ENCODE measurements around the gene ELOVL6. TPM values are rescaled to one million over a fixed set of nuclear protein-coding genes. Genes with fewer than 3 reads are reported as not detected.

Gene ELOVL6
- total RNA-seq, 1 experiment from 2014 or later = 38.7 TPM

DNA sequence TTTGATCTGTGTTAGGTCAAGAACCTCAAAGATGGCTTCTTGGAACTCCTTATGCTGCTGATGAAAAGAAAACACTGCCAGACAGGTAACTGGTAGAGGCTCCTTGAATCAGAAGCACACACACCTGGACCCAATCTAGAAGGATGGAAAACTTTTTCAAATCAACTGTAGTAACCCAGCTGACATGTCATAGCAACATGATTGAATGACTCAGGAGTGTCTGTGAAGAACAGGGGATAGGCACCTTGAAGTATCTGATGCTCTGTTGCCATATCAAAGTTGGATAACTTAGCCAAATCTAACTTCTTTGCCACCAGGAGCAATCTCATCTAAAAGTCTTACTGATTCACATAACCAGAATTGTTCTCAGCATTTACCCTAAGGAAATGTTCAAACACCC lies 98.8 kb downstream of the ELOVL6 start:
- no peaks in the 10 kb centered on the region for H3K27me3 ChIP-seq (ENCODE audit: insufficient read depth, low read length)
- no peak overlapping the region for H3K4me2 ChIP-seq (ENCODE audit: low read length)
- no TSS peak for BruUV-seq (replicated peaks)
- no peaks in the 10 kb centered on the region for H3K9me3 ChIP-seq (ENCODE audit: control insufficient read depth in 1 of 2, insufficient read depth in 1 of 2, low read depth in 1 of 2, low read length in 2 of 2)
- no peak for TF ChIP-seq JUND (IDR thresholded peaks at IDR 0.05)
- TF ChIP-seq CEBPB (IDR thresholded peaks at IDR 0.05; ENCODE audit: low read depth) = no peak
- TF ChIP-seq POLR2A (IDR thresholded peaks at IDR 0.05; ENCODE audit: borderline replicate concordance, extremely low read depth, insufficient read depth, insufficient read length) = no peak
- TF ChIP-seq EGR1 (IDR thresholded peaks at IDR 0.05; ENCODE audit: low read depth) = no peak
- TF ChIP-seq, protein P1, sequence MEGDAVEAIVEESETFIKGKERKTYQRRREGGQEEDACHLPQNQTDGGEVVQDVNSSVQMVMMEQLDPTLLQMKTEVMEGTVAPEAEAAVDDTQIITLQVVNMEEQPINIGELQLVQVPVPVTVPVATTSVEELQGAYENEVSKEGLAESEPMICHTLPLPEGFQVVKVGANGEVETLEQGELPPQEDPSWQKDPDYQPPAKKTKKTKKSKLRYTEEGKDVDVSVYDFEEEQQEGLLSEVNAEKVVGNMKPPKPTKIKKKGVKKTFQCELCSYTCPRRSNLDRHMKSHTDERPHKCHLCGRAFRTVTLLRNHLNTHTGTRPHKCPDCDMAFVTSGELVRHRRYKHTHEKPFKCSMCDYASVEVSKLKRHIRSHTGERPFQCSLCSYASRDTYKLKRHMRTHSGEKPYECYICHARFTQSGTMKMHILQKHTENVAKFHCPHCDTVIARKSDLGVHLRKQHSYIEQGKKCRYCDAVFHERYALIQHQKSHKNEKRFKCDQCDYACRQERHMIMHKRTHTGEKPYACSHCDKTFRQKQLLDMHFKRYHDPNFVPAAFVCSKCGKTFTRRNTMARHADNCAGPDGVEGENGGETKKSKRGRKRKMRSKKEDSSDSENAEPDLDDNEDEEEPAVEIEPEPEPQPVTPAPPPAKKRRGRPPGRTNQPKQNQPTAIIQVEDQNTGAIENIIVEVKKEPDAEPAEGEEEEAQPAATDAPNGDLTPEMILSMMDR (IDR thresholded peaks at IDR 0.05 in 2 of 3, conservative IDR thresholded peaks at IDR 0.05 in 1 of 3; ENCODE audit: borderline replicate concordance in 1 of 3, insufficient read depth in 1 of 3, low read depth in 2 of 3, low read length in 2 of 3) = no peak
- no peak for TF ChIP-seq YY1 (IDR thresholded peaks at IDR 0.05; ENCODE audit: extremely low read depth, insufficient replicate concordance, low read depth, low read length)
- TF ChIP-seq, protein P2, sequence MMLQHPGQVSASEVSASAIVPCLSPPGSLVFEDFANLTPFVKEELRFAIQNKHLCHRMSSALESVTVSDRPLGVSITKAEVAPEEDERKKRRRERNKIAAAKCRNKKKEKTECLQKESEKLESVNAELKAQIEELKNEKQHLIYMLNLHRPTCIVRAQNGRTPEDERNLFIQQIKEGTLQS (IDR thresholded peaks at IDR 0.05) = no peak
- no peak for TF ChIP-seq POLR2AphosphoS5 (IDR thresholded peaks at IDR 0.05; ENCODE audit: low read depth, low read length)
- RAD21 ChIA-PET (ENCODE audit: low non-redundant PET in 1 of 2, low total read pairs in 2 of 2, uncharacterized antibody in 2 of 2, unreplicated experiment in 2 of 2) = no interaction called here
- no peaks in the 10 kb centered on the region for H3K79me2 ChIP-seq (ENCODE audit: insufficient read depth, low read length)
- H3K9ac ChIP-seq (ENCODE audit: low read length) = no peak overlapping the region
- no peaks in the 10 kb centered on the region for H3K4me1 ChIP-seq (ENCODE audit: control insufficient read depth in 1 of 2, insufficient read depth in 2 of 2, low read length in 2 of 2)
- H3K9me2 ChIP-seq (ENCODE audit: insufficient read depth) = no peaks in the 10 kb centered on the region
- intact Hi-C loops (cut with micrococcal nuclease) = no loop called here
- ATAC-seq = no peak
- no peak overlapping the region for H2AFZ ChIP-seq (ENCODE audit: low read depth, low read length, poor library complexity, severe bottlenecking)
- H4K20me1 ChIP-seq (ENCODE audit: insufficient read depth) = no peaks in the 10 kb centered on the region
- DNase-seq (ENCODE audit: low read depth, low spot score) = no peak
- no peak overlapping the region for H3K4me3 ChIP-seq (replicated peaks in 1 of 2; ENCODE audit: low read depth in 1 of 2, low read length in 2 of 2)
- CTCF ChIA-PET = no interaction called here
- POLR2A ChIA-PET = no interaction called here
- H3K36me3 ChIP-seq (ENCODE audit: control insufficient read depth in 1 of 2, insufficient read depth in 2 of 2, low read length in 2 of 2) = no peaks in the 10 kb centered on the region; a peak in 1 of 4 replicates
- H3K27ac ChIP-seq (ENCODE audit: low read depth, low read length) = no peak overlapping the region

DNA sequence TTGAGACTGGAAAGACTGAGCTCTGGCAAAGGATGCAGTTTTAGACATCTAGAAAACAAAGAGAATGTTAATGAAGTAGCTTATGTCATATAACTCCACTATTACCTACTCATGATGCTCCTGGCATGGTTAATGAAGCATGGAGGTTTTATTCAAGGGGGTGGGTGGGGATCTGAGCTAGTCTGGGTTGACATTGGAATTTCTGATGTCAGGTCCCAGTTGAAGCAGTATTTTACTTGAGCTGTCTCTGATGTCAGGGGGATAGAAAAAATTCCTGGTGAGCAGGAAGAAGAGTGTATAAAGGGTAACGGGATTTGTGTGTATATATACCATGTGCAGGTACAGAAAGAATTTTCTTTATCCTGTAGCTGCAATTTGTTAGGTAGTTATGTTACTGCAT lies 102.0 kb downstream of the ELOVL6 start:
- H3K9ac ChIP-seq (ENCODE audit: low read length) = no peak overlapping the region
- no TSS peak for BruUV-seq (replicated peaks)
- RAD21 ChIA-PET (ENCODE audit: low non-redundant PET in 1 of 2, low total read pairs in 2 of 2, uncharacterized antibody in 2 of 2, unreplicated experiment in 2 of 2) = no interaction called here
- peaks cover 0 to 9% of the 10 kb centered on the region in 2 experiments; a peak in 2 of 4 replicates for H3K4me1 ChIP-seq (ENCODE audit: control insufficient read depth in 1 of 2, insufficient read depth in 2 of 2, low read length in 2 of 2)
- no peaks in the 10 kb centered on the region for H3K36me3 ChIP-seq (ENCODE audit: control insufficient read depth in 1 of 2, insufficient read depth in 2 of 2, low read length in 2 of 2)
- no peaks in the 10 kb centered on the region for H3K9me2 ChIP-seq (ENCODE audit: insufficient read depth)
- DNase-seq (ENCODE audit: low read depth, low spot score) (no peak), ATAC-seq (no peak)
- H3K79me2 ChIP-seq (ENCODE audit: insufficient read depth, low read length) = no peaks in the 10 kb centered on the region
- no peaks in the 10 kb centered on the region for H3K27me3 ChIP-seq (ENCODE audit: insufficient read depth, low read length)
- no peaks in the 10 kb centered on the region for H3K9me3 ChIP-seq (ENCODE audit: control insufficient read depth in 1 of 2, insufficient read depth in 1 of 2, low read depth in 1 of 2, low read length in 2 of 2)
- no peak overlapping the region for H3K4me3 ChIP-seq (replicated peaks in 1 of 2; ENCODE audit: low read depth in 1 of 2, low read length in 2 of 2)
- H3K27ac ChIP-seq (ENCODE audit: low read depth, low read length) = no peak overlapping the region
- H4K20me1 ChIP-seq (ENCODE audit: insufficient read depth) = no peaks in the 10 kb centered on the region
- CTCF ChIA-PET = no interaction called here
- POLR2A ChIA-PET = interaction anchor here (1.1 kb wide), 1 partner anchor 9 kb away, joined by 3 read pairs; no protein-coding TSS in a partner anchor
- no peak overlapping the region for H3K4me2 ChIP-seq (ENCODE audit: low read length)
- no peak overlapping the region for H2AFZ ChIP-seq (ENCODE audit: low read depth, low read length, poor library complexity, severe bottlenecking)
- intact Hi-C loops (cut with micrococcal nuclease) = no loop called here
- no peak for TF ChIP-seq RAD21 (IDR thresholded peaks at IDR 0.05; ENCODE audit: low read depth)
- no peak for TF ChIP-seq SP1 (IDR thresholded peaks at IDR 0.05; ENCODE audit: low read depth)
- TF ChIP-seq ZFX (IDR thresholded peaks at IDR 0.05) = no peak
- TF ChIP-seq TCF7L2 (IDR thresholded peaks at IDR 0.05; ENCODE audit: borderline replicate concordance, extremely low read depth, insufficient read depth, insufficient read length) = no peak
- TF ChIP-seq FOSL1 (IDR thresholded peaks at IDR 0.05; ENCODE audit: low read depth) = no peak
- TF ChIP-seq ZNF274 (IDR thresholded peaks at IDR 0.05; ENCODE audit: low read depth, low read length) = no peak
- TF ChIP-seq, protein P3, sequence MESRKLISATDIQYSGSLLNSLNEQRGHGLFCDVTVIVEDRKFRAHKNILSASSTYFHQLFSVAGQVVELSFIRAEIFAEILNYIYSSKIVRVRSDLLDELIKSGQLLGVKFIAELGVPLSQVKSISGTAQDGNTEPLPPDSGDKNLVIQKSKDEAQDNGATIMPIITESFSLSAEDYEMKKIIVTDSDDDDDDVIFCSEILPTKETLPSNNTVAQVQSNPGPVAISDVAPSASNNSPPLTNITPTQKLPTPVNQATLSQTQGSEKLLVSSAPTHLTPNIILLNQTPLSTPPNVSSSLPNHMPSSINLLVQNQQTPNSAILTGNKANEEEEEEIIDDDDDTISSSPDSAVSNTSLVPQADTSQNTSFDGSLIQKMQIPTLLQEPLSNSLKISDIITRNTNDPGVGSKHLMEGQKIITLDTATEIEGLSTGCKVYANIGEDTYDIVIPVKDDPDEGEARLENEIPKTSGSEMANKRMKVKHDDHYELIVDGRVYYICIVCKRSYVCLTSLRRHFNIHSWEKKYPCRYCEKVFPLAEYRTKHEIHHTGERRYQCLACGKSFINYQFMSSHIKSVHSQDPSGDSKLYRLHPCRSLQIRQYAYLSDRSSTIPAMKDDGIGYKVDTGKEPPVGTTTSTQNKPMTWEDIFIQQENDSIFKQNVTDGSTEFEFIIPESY (IDR thresholded peaks at IDR 0.05; ENCODE audit: extremely low read depth, insufficient replicate concordance, low read length) = no peak
- no peak for TF ChIP-seq CEBPB (IDR thresholded peaks at IDR 0.05; ENCODE audit: low read depth)
- TF ChIP-seq EZH2phosphoT487 (IDR thresholded peaks at IDR 0.05; ENCODE audit: borderline replicate concordance) = no peak
- no peak for TF ChIP-seq ELF1 (IDR thresholded peaks at IDR 0.05; ENCODE audit: borderline replicate concordance, low read depth)
- TF ChIP-seq SRF (IDR thresholded peaks at IDR 0.05; ENCODE audit: low read depth) = no peak
- no peak for TF ChIP-seq SIN3A (IDR thresholded peaks at IDR 0.05; ENCODE audit: low read depth)
- TF ChIP-seq, protein P2 (IDR thresholded peaks at IDR 0.05) = no peak
